Measurements from ENCODE around the gene RRP1B. TPM values are rescaled to one million over a fixed set of nuclear protein-coding genes. Genes with fewer than 3 reads are reported as not detected.

RRP1B gene
- total and polyA plus RNA-seq, 2 experiments from 2014 or later: 54.8 to 95.7 TPM

GRCh38 chr21:43623588-43623987 lies 35.8 kb upstream of the RRP1B start (continued):
- TF ChIP-seq REST (IDR thresholded peaks at IDR 0.05; ENCODE audit: unreplicated experiment) (no peak), CTCF (conservative IDR thresholded peaks at IDR 0.05; ENCODE audit: low read depth in 2 of 2) (no peak), NANOG (IDR thresholded peaks at IDR 0.05; ENCODE audit: borderline replicate concordance) (no peak), POLR2AphosphoS5 (IDR thresholded peaks at IDR 0.05; ENCODE audit: low read depth) (no peak), ETS1 (IDR thresholded peaks at IDR 0.05) (no peak)

GRCh38 chr21:43624339-43624738 lies 35.0 kb upstream of the RRP1B start:
- no peak overlapping the region for H3K27ac Mint-ChIP-seq
- ATAC-seq (peak; percentile 73), DNase-seq (ENCODE audit: low spot score) (peak; percentile 31)
- TF ChIP-seq JUNB (IDR thresholded peaks at IDR 0.05; ENCODE audit: unreplicated experiment) (no peak), CTCF (conservative IDR thresholded peaks at IDR 0.05; ENCODE audit: low read depth in 2 of 2) (peak in 1 of 2 experiments; percentile 27; a peak in 1 of 4 replicates), REST (IDR thresholded peaks at IDR 0.05; ENCODE audit: unreplicated experiment) (no peak), NANOG (IDR thresholded peaks at IDR 0.05; ENCODE audit: borderline replicate concordance) (no peak), ETS1 (IDR thresholded peaks at IDR 0.05) (no peak), POLR2AphosphoS5 (IDR thresholded peaks at IDR 0.05; ENCODE audit: low read depth) (no peak), STAT1 (IDR thresholded peaks at IDR 0.05; ENCODE audit: unreplicated experiment) (no peak)
- H3K27ac ChIP-seq (ENCODE audit: low read depth): no peak overlapping the region
- no peak overlapping the region for H3K4me3 Mint-ChIP-seq
- no peaks in the 10 kb centered on the region for H3K9me2 ChIP-seq (ENCODE audit: insufficient read depth)
- no peaks in the 10 kb centered on the region for H3K4me1 ChIP-seq (ENCODE audit: insufficient read depth)
- H3K4me3 ChIP-seq: no peak overlapping the region
- H3K27me3 Mint-ChIP-seq (ENCODE audit: insufficient read depth, low read depth, poor library complexity): peaks cover 4% of the 10 kb centered on the region
- H2AFZ ChIP-seq: no peak overlapping the region
- H3K36me3 Mint-ChIP-seq (ENCODE audit: low read depth): peaks cover 19% of the 10 kb centered on the region; the same call in 2 of the 3 replicates
- H3K79me2 ChIP-seq (replicated peaks; ENCODE audit: insufficient read depth): no peaks in the 10 kb centered on the region
- H3K27me3 ChIP-seq (ENCODE audit: insufficient read depth): no peaks in the 10 kb centered on the region
- peaks cover 6% of the 10 kb centered on the region; the same call in 1 of the 3 replicates for H3K4me1 Mint-ChIP-seq
- no peak overlapping the region for H3K4me2 ChIP-seq
- no peaks in the 10 kb centered on the region for H4K20me1 ChIP-seq (replicated peaks; ENCODE audit: insufficient read depth)
- H3K9me3 Mint-ChIP-seq: peaks cover 23% of the 10 kb centered on the region
- no peaks in the 10 kb centered on the region; the same call in 1 of the 2 replicates for H3K36me3 ChIP-seq (ENCODE audit: insufficient read depth)
- no peaks in the 10 kb centered on the region for H3F3A ChIP-seq (replicated peaks; ENCODE audit: low read depth)

Measured in GM23338 (cell line).